GM18909 (cell line): ENCODE results near the gene GZMM.
"Not testable (repeated sequence)": the region's sequence is repeated elsewhere in the genome, so short reads cannot be mapped to it uniquely, and the experiment has no call there.

ENCODE experiments used
- ATAC-seq: cut with Tn5 transposase; IDR thresholded peaks from one replicate; pipeline ENCODE4 v1.9.1; 2021; ENCODE audit warnings: mild to moderate bottlenecking; ENCODE audit not compliant: unreplicated experiment, poor library complexity

Gene GZMM

GRCh38 chr19:580274-580835 lies 36.5 kb downstream of the GZMM start:
- no peak for ATAC-seq

- no peak for ATAC-seq
Measured at GRCh38 chr19:581399-582111, 37.7 kb downstream of the GZMM start.

- ATAC-seq: no peak
Measured at GRCh38 chr19:582497-583197, 38.8 kb downstream of the GZMM start.

GRCh38 chr19:583198-583967 lies 39.5 kb downstream of the GZMM start:
- no peak for ATAC-seq

GRCh38 chr19:583968-584239 lies 40.1 kb downstream of the GZMM start:
- ATAC-seq: no peak

- no peak for ATAC-seq
Measured at GRCh38 chr19:584240-585001, 40.6 kb downstream of the GZMM start.

- ATAC-seq: not testable (repeated sequence)
Measured at GRCh38 chr19:585146-585545, 41.3 kb downstream of the GZMM start.

GRCh38 chr19:585551-586110 lies 41.8 kb downstream of the GZMM start:
- no peak for ATAC-seq

GRCh38 chr19:588093-588740 lies 44.4 kb downstream of the GZMM start:
- no peak for ATAC-seq

- ATAC-seq: no peak
Measured at GRCh38 chr19:588741-589692, 45.2 kb downstream of the GZMM start.

GRCh38 chr19:589693-590395 lies 46.0 kb downstream of the GZMM start, which contains the start of gene HCN2:
TSS of gene HCN2 (plus strand) at chr19:589881. CDS start at chr19:589946, 65 bp downstream.
- ATAC-seq: no peak

GRCh38 chr19:590396-590745 lies 46.5 kb downstream of the GZMM start:
- no peak for ATAC-seq

GRCh38 chr19:590750-591098 lies 46.9 kb downstream of the GZMM start:
- no peak for ATAC-seq

- no peak for ATAC-seq
Measured at GRCh38 chr19:591099-591958, 47.5 kb downstream of the GZMM start.

- ATAC-seq: no peak
Measured at GRCh38 chr19:592101-592500, 48.2 kb downstream of the GZMM start.

- no peak for ATAC-seq
Measured at GRCh38 chr19:593055-593454, 49.2 kb downstream of the GZMM start.

GRCh38 chr19:593505-593904 lies 49.7 kb downstream of the GZMM start:
- ATAC-seq: no peak
